ENCODE results near the gene COPRS.

Gene COPRS

GRCh38 chr17:31808521-31809050 lies 50.5 kb downstream of the COPRS start:
- no peak for DNase-seq (ENCODE audit: low read depth in 2 of 2)

- no peak for DNase-seq (ENCODE audit: low read depth in 2 of 2)
Observed at GRCh38 chr17:31807846-31808245, 51.2 kb downstream of the COPRS start.

- no peak for DNase-seq (ENCODE audit: low read depth in 2 of 2)
Observed at GRCh38 chr17:31806921-31807320, 52.1 kb downstream of the COPRS start.

DNA sequence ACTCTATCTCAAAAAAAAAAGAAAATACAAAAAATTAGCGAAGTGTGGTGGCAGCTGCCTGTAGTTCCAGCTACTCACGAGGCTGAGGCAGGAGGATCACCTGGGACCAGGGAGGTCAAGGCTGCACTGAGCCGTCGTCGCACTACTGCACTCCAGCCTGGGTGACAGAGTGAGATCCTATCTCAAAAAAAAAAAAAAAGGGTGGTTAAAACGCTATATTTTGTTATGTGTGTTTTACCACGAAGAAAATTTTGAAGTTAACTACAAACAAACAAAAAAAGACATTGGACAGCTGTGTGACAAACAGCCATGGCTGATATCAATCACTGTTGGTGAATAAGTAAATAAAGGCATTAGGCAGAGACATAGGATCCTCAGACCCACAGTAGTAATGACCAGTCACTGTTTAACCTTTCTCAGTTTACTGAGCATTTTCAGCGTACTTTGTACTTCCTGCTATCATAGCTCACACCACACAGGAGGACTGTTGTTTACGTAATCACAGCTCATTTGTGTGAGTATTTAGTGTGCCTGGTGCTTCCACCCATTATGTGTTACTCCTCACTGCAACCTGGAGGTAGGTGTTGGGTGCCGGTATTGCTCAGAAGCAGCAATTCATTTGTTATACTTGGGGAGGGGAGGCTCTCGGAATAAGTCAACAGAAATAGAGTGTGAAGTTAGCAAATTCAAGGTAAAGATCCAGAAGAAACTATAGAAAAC lies 55.4 kb downstream of the COPRS start:
- no peak for DNase-seq (ENCODE audit: low read depth in 2 of 2)

- DNase-seq (ENCODE audit: low read depth in 2 of 2) = no peak
Observed at GRCh38 chr17:31802502-31802901, 56.5 kb downstream of the COPRS start.
